Astrocyte (in vitro differentiated cells and primary cell): ENCODE data around the gene RXFP1. TPM values are rescaled to one million over a fixed set of nuclear protein-coding genes. Genes with fewer than 3 reads are reported as not detected.
A peak's percentile ranks its signal among the peaks of the same experiment; 100 is the strongest.
"Not testable (repeated sequence)": the region's sequence is repeated elsewhere in the genome, so short reads cannot be mapped to it uniquely, and the experiment has no call there.

Source experiments
- DNase-seq: peaks from one replicate; pipeline ENCODE4 v3.0.0-alpha.2; 2010; ENCODE audit warnings: low read depth
- FAIRE-seq: peaks from 2 replicates; lab custom pipeline; 2011; peaks lifted over from hg19 to GRCh38; lab: Jason Lieb, UNC
- H2AFZ ChIP-seq: 2 replicates; pipeline ENCODE4 v1.6.0; 2012; ENCODE audit warnings: low read depth, low read length, inconsistent platforms
- H3K27ac ChIP-seq: 2 replicates; pipeline ENCODE4 v1.5.1; 2011; ENCODE audit warnings: low read depth, low read length, inconsistent platforms
- H3K27me3 ChIP-seq: 2 replicates; pipeline ENCODE4 v1.6.0; 2011; ENCODE audit warnings: low read length, inconsistent platforms; ENCODE audit not compliant: insufficient read depth
- H3K36me3 ChIP-seq: 2 replicates; pipeline ENCODE4 v1.5.1; 2011; ENCODE audit warnings: low read length, inconsistent platforms; ENCODE audit not compliant: insufficient read depth
- H3K4me1 ChIP-seq: 2 replicates; pipeline ENCODE4 v1.5.1; 2011; ENCODE audit warnings: low read length, inconsistent platforms; ENCODE audit not compliant: insufficient read depth
- H3K4me2 ChIP-seq: 2 replicates; pipeline ENCODE4 v1.6.0; 2012; ENCODE audit warnings: low read length, inconsistent platforms
- H3K4me3 ChIP-seq: 2 replicates; pipeline ENCODE4 v1.5.1; 2011; ENCODE audit warnings: low read depth, mild to moderate bottlenecking, low read length, inconsistent platforms; ENCODE audit not compliant: insufficient read depth
- H3K79me2 ChIP-seq: 2 replicates; pipeline ENCODE4 v1.6.0; 2012; ENCODE audit warnings: mild to moderate bottlenecking, low read length, inconsistent platforms; ENCODE audit not compliant: insufficient read depth
- H3K9ac ChIP-seq: 2 replicates; pipeline ENCODE4 v1.6.0; 2012; ENCODE audit warnings: mild to moderate bottlenecking, low read length, inconsistent platforms
- H3K9me3 ChIP-seq: 2 replicates; pipeline ENCODE4 v1.5.1; 2012; ENCODE audit warnings: low read depth, mild to moderate bottlenecking, low read length, inconsistent platforms; ENCODE audit not compliant: insufficient read depth
- H4K20me1 ChIP-seq: 2 replicates; pipeline ENCODE4 v1.6.0; 2012; ENCODE audit warnings: low read length, inconsistent platforms; ENCODE audit not compliant: insufficient read depth
- H3K27ac Mint-ChIP-seq: one replicate; pipeline ENCODE4 v1.8.0; 2021; ENCODE audit warnings: mild to moderate bottlenecking, mixed read lengths; ENCODE audit not compliant: unreplicated experiment
- H3K27me3 Mint-ChIP-seq: one replicate; pipeline ENCODE4 v1.8.0; 2021; ENCODE audit warnings: low read depth, mixed read lengths; ENCODE audit not compliant: unreplicated experiment
- H3K36me3 Mint-ChIP-seq: one replicate; pipeline ENCODE4 v1.8.0; 2021; ENCODE audit warnings: low read depth, mixed read lengths; ENCODE audit not compliant: unreplicated experiment
- H3K4me1 Mint-ChIP-seq: one replicate; pipeline ENCODE4 v1.8.0; 2021; ENCODE audit warnings: low read depth, mixed read lengths; ENCODE audit not compliant: unreplicated experiment
- H3K4me3 Mint-ChIP-seq: one replicate; pipeline ENCODE4 v1.8.0; 2021; ENCODE audit warnings: mild to moderate bottlenecking, moderate library complexity, mixed read lengths; ENCODE audit not compliant: unreplicated experiment
- H3K9me3 Mint-ChIP-seq: one replicate; pipeline ENCODE4 v1.8.0; 2021; ENCODE audit warnings: mild to moderate bottlenecking, mixed read lengths; ENCODE audit not compliant: unreplicated experiment
- CTCF ChIP-seq: IDR thresholded peaks from 2 replicates; pipeline ENCODE4 v1.5.1; 2011; ENCODE audit warnings: low read depth, mild to moderate bottlenecking, inconsistent platforms, low read length, moderate library complexity; ENCODE audit not compliant: insufficient read depth
- EZH2 ChIP-seq: IDR thresholded peaks from 2 replicates; pipeline ENCODE4 v1.6.1; 2012; ENCODE audit warnings: mild to moderate bottlenecking, low read length, inconsistent platforms; ENCODE audit not compliant: insufficient read depth
- total RNA-seq: library from RNA; stranded (reverse); gene quantifications from 2 replicates; pipeline ENCODE4 v1.2.1, GENCODE V29; 2021

The RXFP1 gene
- total RNA-seq, 1 donor from 2014 or later: 0.14 TPM

- no peak overlapping the region for H3K27ac Mint-ChIP-seq
- Histone ChIP-seq H3K4me3 (no peak overlapping the region), H3K4me2 (no peak overlapping the region), H3K4me1 (no peaks in the 10 kb centered on the region), H3K27me3 (no peaks in the 10 kb centered on the region), H3K79me2 (no peaks in the 10 kb centered on the region), H3K9ac (no peak overlapping the region), H3K36me3 (no peaks in the 10 kb centered on the region), H2AFZ (no peak overlapping the region), H3K9me3 (no peaks in the 10 kb centered on the region), H3K27ac (no peak overlapping the region), H4K20me1 (no peaks in the 10 kb centered on the region)
- H3K9me3 Mint-ChIP-seq: no peaks in the 10 kb centered on the region
- no peak for TF ChIP-seq EZH2
- TF ChIP-seq CTCF: no peak
- H3K4me3 Mint-ChIP-seq: no peak overlapping the region
- H3K4me1 Mint-ChIP-seq: no peaks in the 10 kb centered on the region
- DNase-seq (no peak), FAIRE-seq (no peak)
- no peaks in the 10 kb centered on the region for H3K27me3 Mint-ChIP-seq
- H3K36me3 Mint-ChIP-seq: no peaks in the 10 kb centered on the region
Measured at GRCh38 chr4:158657291-158657690, 135.6 kb downstream of the RXFP1 start.

- H3K9ac ChIP-seq, H4K20me1 ChIP-seq, H3K4me3 ChIP-seq, H3K9me3 Mint-ChIP-seq, H3K36me3 Mint-ChIP-seq, H3K36me3 ChIP-seq, H3K27me3 ChIP-seq, H3K9me3 ChIP-seq, H3K27ac Mint-ChIP-seq, DNase-seq, H3K4me3 Mint-ChIP-seq, H3K27ac ChIP-seq, H3K27me3 Mint-ChIP-seq, H3K4me1 Mint-ChIP-seq, H2AFZ ChIP-seq, H3K4me1 ChIP-seq, FAIRE-seq, H3K4me2 ChIP-seq: not testable (repeated sequence)
- peaks cover 17% of the 10 kb centered on the region for H3K79me2 ChIP-seq
Measured at GRCh38 chr4:158663255-158663654, 141.6 kb downstream of the RXFP1 start.

- H3K36me3 ChIP-seq, H3K9me3 Mint-ChIP-seq, H2AFZ ChIP-seq, H3K9me3 ChIP-seq, H3K4me1 ChIP-seq, H3K4me1 Mint-ChIP-seq, H3K27me3 Mint-ChIP-seq, H3K4me3 Mint-ChIP-seq, H3K36me3 Mint-ChIP-seq, FAIRE-seq, H3K4me2 ChIP-seq, H3K9ac ChIP-seq, H3K4me3 ChIP-seq, H3K27ac ChIP-seq, H4K20me1 ChIP-seq, H3K27ac Mint-ChIP-seq, H3K27me3 ChIP-seq: not testable (repeated sequence)
- peak; percentile 18 for DNase-seq
- H3K79me2 ChIP-seq: peaks cover 25% of the 10 kb centered on the region
Measured at GRCh38 chr4:158663707-158664625, 142.3 kb downstream of the RXFP1 start.
